Effector CD8-positive, alpha-beta T cell (primary cell): Measurements from ENCODE around the gene MTO1.
"Not testable (repeated sequence)": the region's sequence is repeated elsewhere in the genome, so short reads cannot be mapped to it uniquely, and the experiment has no call there.

Experiments used
- DNase-seq: peaks from one replicate; lab custom pipeline; 2025; lab: John Stamatoyannopoulos, UW
- total RNA-seq, 4 experiments: gene quantifications; one replicate each; lab custom pipeline; 2026; lab: John Stamatoyannopoulos, UW

The MTO1 gene
- total RNA-seq, result 75.0 to 123 (median 95.8) reads per million in 4 experiments

- peak; percentile 77 for DNase-seq
Measured at GRCh38 chr6:73461537-73462350, at the start of gene MTO1. TSS of gene MTO1 (plus strand) at chr6:73461737. CDS start at chr6:73461855, 118 bp downstream.

DNA sequence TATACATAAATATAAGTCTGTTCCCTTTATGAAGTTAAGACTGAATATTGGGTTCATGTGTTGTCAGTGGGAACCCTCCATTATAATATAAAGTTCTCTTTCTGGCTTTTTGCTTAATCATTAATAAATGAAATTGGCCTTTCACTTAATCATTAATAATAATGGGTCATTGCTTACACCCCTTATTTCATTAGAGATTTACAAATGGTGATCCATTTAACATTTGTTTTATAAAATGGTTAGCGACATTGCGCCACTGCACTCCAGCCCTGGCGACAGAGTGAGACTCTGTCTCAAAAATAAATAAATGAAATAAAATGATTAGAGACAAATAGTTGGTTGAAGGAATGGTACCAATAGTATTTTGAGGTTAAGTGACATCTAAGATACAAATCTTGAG is 48.4 kb upstream of the MTO1 start:
- DNase-seq, result no peak

GRCh38 chr6:73418081-73418741 is 43.3 kb upstream of the MTO1 start:
- DNase-seq, result no peak

- DNase-seq, result no peak
Measured at GRCh38 chr6:73421534-73421933, 40.0 kb upstream of the MTO1 start.

DNA sequence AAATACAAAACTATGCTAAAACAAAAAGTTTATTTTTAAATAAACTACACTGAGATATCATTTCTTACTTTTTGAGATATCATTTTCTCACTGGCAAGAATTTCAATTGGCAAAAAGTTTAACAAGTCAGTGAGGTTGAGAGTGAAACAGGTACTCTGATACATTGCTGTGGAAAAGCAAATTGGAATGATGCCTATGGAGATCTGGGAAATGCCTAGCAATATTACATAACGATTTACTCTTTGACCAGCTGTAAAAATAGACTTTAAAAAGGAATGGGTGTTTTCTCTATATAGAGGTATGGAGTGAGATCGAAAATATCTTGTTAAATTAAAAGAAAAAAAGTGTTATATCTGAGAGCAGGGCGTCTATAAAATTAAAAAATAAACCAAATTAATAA is 26.3 kb upstream of the MTO1 start:
- DNase-seq, result no peak

- no peak for DNase-seq
Measured at GRCh38 chr6:73443555-73443954, 18.0 kb upstream of the MTO1 start.

- peak; percentile 19 for DNase-seq
Measured at GRCh38 chr6:73451223-73452106, 10.1 kb upstream of the MTO1 start.

DNA sequence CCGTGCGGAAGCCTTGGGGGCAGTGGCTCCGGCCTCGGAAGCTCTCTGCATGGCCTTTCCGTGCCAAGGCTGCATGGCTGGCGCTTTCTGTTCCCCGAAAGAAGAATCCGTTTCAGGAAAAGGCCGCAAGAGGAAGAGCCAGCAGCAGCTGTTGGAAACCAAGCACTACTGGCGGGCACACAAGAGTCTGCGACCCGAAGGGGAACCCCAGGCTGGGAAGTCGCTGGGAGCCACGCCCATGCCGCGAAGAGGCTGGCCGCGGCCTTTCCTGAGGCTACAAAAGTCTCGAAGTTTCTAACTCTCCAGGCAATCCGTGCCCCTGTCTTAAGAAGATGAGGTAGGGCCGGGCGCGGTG is 9.5 kb upstream of the MTO1 start, which contains the start of gene CGAS:
CGAS (minus strand) TSS at position 191 of the 355 bp plus-strand sequence; CDS start at position 75, 116 bp downstream.
- peak; percentile 52 for DNase-seq

GRCh38 chr6:73455865-73456629 is 5.5 kb upstream of the MTO1 start:
- DNase-seq, result no peak

DNA sequence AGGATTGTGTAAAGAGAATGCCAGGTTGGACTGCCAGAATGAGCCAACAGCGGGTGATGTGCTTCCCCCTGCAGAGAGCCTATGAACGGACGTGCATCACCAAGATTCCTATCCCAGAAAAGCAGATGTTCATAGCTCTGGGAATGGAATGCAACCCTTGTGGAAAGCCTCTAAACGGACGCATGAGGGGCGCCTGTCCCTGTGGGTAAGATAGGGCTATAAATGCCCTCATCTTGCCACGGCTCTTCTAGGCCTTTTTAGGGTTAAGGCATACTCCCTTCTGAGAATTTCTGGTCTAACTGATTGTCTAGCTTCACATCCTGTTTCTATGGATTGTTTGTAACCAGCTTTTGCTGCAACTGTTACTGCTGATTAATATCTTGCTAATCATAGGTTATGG is 2.1 kb upstream of the MTO1 start:
- not testable (repeated sequence) for DNase-seq

- no peak for DNase-seq
Measured at GRCh38 chr6:73460056-73460455, 1.5 kb upstream of the MTO1 start.

DNA sequence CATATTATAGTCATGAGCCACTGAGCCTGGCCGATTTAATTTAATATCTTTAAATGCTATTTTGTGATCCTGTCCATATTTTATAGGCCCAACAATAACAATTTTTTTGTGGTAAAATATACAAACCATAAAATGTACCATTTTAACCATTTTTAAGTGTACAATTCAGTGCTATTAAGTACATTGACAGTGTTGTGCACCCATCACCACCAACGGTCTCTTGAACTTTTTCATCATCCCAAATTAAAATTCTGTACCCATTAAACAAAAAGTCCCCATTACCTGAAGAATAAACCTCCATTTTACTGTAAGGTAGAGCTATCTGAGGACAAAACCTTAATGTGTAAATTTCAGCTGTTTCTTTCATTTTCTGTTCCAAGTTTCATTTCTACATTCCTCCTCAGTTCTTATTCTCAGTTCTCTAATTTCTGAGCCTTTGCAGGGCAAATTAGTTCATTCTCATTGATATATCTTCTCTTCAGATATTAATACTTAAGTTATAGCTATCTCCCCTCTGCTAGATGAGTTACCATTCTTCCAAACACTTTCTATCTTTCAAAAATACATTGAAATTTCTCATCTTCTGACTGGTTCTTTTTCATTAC is 10.3 kb downstream of the MTO1 start:
- DNase-seq, result no peak

DNA sequence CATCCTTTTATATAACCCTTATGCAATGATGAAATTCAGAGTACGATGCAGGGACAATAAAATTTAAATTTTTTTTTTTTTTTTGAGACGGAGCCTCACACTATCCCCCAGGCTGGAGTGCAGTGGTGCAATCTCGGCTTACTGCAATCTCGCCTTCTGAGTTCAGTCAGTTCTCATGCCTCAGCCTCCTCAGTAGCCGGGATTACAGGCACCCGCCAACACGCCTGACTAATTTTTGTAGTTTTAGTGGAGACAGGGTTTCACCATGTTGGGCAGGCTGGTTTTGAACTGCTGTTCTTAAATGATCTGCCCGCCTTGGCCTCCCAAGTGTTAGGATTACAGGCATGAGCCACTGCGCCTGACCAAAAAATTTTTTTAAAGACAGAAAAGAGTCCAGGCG is 15.2 kb downstream of the MTO1 start:
- no peak for DNase-seq

- no peak for DNase-seq
Measured at GRCh38 chr6:73477407-73477806, 15.9 kb downstream of the MTO1 start.

- no peak for DNase-seq
Measured at GRCh38 chr6:73481969-73482368, 20.4 kb downstream of the MTO1 start.

DNA sequence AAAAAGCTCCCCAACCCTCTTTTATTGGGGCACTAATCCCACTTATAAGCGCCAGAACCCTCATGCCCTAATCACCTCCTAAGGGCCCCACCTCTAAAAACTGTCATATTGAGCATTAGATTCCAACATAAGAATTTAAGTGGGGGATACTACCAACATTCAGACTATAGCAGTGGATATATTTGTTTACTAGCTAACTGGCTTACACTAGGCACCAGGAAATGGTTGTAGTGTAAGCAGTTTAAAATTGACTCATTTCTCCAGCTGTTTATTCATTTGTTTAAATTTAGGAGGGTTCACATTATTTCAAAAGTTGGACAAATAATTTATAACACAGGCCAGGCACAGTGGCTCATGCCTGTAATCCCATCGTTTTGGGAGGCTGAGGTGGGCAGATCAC is 22.9 kb downstream of the MTO1 start:
- DNase-seq, result no peak

GRCh38 chr6:73487473-73487872 is 25.9 kb downstream of the MTO1 start:
- no peak for DNase-seq

DNA sequence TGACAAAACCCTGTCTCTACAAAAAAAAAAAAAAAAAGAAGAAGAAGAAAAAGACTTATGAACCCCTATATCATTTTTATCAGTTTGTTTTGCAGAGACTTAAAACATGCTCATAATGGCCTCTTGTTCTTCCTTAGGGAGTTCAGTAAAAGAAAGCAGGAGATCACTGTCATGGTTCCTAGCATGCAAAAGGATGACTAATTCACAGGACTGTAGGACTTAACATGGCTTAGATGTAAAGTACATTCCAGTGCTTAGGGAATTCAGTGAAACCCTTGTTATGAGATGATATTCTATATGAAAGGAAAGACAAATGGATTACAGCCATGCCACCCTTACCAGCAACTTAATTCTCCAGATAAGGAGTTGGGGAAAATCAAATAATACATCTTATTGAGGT is 29.8 kb downstream of the MTO1 start:
- DNase-seq, result no peak

DNA sequence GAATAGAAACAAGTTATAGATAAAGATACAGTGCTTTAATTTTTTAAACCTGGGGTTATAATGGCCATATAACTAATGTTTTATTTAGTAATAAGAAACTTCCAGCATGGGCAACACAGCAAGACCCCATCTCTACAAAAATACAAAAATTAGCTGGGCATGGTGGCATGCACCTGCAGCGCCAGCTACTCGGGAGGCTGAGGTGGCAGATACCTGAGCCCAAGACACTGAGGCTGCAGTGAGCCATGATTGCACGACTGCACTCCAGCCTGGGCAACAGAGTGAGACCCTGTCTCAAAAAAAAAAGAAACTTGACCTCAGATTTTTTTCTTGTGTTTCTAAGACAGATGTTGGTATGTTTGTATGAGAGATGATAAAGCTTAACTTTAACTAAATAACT is 36.4 kb downstream of the MTO1 start:
- no peak for DNase-seq

GRCh38 chr6:73503027-73503772 is 41.7 kb downstream of the MTO1 start:
- DNase-seq, result no peak
